Stimulated activated CD4-positive, alpha-beta T cell treated with anti-CD3 and anti-CD28 coated beads, Interleukin-12 subunit alpha, Interleukin-12 subunit beta, amount 100 ng/mL, for 4 hours (primary cell): ENCODE measurements around the gene NUP107.

Experiments
- DNase-seq: peaks from one replicate; pipeline ENCODE4 v3.0.0-alpha.2; 2020

Gene NUP107

DNA sequence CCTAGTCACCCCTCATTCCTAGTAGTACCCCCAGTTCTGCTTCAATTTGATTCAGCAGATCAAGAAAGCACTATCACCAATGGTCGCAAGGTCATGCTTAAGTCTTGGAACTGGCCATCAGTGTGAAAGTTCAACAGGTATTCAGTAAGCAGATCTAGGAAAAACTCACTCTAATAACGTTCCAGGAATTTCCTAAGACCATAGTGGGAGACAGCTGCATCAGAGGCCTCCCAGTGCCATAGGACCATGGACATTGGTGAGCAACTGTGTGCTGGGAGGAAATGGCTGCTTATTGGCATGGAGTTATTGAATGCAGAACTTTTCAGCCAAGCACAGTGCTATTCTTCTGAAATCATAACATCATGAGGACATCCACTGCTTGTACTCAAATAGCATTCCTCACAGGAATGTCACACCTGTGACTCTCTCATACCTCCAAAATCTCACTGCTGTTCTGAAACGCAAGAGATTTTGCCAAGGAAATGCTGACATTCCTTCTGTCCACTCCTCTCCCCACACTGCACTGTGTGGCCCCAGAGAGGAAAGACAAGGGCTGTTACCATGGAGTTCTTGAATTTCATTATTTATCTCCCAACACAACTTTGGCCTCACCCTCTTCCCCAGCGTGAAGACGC, 90.3 kb downstream of the NUP107 start:
- no peak for DNase-seq

DNA sequence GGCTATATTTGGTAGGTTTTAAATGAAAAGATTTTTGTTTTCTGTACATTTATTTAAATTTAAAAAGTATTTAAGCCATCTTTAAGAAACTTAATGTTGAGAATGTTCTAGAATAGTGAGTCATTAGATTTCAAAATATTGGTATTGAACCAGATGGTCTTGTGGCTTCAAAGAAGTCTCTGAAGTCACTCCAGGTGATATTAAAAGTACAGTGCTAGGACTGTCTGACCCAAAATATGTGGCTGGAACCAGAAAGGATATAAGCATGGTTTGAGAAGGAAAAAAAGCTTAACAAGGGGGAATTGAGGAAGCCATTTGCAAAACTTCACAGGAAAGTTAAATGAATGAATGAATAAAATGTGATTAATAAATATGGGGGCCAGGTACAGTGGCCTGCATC, 92.5 kb downstream of the NUP107 start:
- no peak for DNase-seq

DNA sequence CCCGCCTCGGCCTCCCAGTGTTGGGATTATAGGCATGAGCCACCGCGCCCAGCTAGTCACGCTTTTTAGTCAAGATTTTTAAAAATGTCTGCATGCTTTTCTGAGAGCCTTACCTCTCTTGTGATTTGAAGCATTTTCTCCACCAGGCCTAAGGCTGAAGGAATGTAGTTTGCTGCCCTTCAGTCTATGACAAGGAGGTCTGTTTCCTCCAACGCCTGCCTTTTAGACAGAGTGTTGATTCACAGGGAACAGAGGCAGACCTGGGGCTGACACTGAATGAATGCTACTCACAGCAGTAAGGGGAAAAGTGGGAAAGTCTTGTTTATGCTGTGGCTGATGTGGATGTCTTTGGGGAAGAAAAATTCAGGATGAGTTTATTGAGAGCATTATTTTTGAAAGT, 94.0 kb downstream of the NUP107 start:
- DNase-seq, result no peak

DNA sequence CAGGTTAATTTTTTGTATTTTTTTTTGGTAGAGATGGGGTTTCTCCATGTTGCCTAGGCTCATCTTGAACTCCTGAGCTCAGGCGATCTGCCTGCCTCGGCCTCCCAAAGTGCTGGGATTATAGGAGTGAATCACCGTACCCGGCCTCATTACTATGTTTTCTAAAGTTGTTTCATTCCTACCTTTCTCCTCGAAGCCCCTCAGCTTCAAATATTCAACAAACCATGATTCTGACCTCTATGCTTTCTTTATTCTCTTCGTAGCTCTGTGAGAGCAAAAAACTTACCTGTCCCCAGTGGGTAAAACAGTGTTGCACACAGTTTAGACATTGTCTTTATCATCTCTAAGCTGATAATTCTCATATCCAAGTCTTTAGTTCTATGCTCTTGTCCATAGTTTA, 95.0 kb downstream of the NUP107 start:
- DNase-seq, result no peak

DNA sequence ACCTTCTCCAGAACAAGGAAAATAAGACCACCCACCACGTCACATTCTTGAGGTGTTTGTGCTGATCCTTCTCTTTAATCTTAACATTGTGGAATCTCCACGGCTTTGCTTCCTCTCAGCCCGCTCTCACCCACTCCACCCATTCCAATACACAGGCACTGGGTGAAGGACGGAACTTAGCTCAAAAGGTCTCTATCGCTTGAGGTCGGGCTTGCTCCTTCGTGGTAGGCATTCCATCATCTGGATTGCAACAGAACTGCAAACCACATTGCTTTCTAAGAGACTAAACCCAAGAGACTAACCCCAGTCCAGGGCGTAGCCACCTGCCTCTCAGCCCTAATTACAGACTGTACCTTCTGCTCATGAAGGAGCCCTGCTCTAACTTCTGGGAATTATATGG, 97.2 kb downstream of the NUP107 start:
- DNase-seq, result no peak

DNA sequence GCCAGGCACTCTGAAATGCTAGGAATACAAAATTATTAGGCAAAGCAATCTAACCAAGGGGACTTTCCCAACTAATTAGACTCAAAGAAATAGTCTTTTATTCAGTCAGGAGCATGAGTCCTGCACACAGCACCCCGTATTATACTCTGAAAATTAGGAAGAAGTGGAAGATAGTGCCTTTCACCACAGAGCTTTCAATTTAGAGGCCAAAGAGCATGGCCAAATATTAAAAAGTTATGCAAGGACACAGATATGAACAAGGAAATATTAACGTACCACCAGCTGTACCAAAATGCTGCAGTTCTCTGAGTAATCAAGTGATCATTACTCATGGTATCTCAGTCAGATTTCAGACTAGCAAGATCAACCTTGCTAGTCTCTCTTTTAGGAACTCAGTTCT, 98.6 kb downstream of the NUP107 start:
- no peak for DNase-seq

DNA sequence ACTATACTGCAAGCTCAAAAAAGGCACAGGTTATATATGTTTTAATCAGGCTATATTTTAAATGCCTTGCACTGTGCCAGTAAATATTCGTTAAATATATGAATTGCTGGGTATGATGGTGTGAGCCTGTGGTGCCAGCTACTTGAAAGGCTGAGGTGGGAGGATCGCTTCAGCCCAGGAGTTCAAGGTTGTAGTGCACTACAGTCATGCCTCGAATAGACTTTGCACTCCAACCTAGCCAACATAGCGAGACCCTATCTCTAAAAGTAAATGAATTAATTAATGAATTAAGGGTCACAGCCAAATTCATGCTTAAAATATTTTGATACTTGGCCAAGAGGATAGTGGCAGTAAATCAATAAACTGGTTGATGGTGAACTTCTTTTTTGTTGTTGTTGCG, 99.0 kb downstream of the NUP107 start:
- DNase-seq, result no peak

DNA sequence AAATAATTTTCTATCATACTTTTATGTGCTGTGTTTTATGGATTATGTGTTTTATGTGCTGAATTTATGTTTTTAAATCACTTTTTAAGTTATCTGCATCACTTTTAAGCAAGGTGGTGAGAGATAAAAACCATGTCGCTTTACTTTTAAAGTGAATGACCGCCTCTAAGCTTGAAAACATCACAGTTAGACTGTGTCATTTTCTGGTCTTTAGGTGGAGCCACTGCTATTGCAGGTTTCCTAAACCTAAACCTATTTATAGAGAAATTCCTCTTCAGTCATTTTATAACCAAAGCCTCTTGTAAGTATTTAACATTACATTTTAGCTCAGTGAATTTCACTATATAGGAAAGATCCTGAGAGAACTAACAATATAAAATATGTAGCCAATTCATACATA, 100.2 kb downstream of the NUP107 start:
- DNase-seq, result no peak

DNA sequence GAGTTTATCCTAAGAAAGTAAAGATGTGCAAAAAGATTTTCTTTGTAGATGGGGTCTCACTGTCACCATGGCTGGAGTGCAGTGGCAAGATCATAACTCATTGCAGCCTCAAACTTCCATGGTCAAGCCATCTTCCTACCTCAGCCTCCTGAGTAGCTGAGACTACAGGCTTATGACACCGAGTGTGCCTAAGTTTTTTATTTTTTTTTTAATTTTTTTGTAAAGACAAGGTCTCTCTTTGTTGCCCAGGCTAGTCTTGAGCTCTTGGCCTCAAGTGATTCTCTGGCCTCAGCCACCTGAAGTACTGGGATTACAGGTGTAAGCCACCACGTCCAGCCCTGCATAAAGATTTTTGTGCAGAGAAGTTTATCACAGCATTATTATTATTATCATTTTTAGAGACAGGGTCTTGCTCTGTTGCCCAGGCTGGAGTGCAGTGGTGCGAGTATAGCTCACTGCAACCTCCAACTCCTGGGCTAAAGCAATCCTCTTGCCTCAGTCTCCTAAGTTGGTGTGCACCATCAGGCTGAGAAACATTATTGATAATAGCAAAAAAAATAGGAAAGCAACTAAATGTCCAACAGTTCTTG, 101.9 kb downstream of the NUP107 start:
- DNase-seq, result no peak

DNA sequence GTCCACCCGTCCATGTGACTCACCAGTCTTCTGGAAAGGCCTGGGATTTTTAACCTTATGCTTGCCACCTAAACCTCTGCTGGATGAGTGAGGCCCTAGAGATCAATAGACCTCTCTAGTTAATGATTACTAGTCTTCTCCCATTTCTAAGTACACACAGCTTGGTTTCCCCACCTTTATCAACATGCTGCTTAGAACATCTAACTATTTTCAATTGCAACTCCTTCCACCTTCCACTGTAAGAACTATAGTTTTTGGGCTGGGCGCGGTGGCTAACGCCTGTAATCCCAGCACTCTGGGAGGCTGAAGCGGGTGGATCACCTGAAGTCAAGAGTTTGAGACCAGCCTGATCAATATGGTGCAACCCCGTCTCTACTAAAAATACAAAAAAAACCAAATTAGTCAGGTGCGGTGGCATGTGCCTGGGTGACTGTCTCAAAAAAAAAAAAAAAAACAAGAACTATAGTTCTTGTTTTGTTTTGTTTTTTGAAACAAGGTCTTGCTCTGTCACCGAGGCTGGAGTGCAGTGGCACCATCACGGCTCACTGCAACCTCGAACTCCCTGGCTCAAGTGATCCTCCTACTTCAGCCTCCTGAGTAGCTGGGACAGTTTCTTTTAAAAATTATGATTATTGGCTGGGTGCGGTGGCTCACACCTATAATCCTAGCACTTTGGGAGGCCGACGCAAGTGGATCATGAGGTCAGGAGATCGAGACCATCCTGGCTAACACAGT, 102.5 kb downstream of the NUP107 start:
- no peak for DNase-seq

DNA sequence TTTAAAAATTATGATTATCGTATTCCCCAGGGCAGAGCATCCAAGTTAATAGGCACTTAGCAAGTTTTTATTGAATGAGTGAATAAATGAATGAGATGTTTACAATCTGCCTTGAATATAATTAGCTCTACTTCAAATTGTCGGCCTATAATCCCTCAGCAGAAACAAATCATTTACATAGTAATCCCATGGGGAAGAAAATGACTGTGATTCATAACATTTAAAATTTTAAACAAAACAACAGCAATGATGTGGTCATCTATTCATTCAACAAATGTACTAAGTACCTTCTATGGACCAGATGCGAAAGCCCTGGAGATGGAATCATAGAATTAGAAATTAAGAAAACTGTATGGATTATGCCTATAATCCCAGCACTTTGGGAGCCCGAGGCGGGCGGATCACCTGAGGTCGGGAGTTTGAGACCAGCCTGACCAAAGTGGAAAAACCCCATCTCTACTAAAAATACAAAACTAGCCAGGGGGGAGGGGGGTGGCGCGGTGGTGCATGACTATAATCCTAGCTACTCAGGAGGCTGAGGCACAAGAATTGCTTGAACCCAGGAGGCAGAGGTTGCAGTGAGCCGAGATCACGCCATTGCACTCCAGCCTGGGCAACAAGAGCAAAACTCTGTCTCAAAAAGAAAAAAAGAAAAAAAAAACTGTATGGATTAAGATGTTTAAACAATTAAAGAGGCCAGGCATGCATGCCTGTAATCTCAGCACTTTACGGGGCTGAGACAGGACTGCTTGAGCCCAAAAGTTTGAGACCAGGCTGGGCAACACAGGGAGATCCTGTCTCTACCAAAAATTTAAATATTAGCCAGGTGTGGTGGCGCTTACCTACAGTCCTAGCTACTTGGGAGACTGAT, 103.5 kb downstream of the NUP107 start:
- DNase-seq, result no peak

DNA sequence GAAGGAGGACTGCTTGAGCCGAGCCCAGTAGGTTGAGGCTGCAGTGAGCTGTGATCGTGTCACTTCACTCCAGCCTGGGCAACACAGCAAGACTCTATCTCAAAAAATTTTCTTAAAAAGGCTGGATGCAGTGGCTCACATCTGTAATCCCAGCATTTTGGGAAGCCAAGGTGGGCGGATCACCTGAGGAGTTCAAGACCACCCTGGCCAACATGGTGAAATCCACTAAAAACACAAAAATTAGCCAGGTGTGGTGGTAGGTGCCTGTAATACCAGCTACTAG, 104.1 kb downstream of the NUP107 start:
- no peak for DNase-seq

DNA sequence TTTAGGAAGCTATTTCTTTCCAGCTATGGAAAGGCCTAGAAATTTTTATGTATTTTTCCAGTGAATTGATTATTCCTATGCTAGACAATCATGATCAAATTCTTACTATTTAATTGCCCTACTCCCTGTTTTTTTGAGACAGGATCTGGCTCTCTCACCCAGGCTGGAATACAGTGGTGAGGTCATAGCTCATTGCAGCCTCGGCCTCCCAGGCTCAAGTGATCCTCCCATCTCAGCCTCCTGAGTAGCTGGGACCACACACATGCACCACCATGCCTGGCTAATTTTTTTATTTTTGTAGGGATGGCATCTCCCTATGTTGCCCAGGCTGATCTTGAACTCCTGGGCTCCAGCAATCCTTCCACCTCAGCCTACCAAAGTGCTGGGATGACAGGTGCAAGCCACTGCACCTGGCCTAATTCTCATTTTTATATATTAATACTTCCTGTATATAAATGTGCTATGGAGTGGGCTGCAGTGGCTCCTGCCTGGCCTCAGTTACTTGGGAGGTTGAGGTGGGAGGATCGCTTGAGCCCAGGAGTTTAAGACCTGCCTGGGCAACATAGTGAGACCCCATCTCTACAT, 105.2 kb downstream of the NUP107 start:
- no peak for DNase-seq

DNA sequence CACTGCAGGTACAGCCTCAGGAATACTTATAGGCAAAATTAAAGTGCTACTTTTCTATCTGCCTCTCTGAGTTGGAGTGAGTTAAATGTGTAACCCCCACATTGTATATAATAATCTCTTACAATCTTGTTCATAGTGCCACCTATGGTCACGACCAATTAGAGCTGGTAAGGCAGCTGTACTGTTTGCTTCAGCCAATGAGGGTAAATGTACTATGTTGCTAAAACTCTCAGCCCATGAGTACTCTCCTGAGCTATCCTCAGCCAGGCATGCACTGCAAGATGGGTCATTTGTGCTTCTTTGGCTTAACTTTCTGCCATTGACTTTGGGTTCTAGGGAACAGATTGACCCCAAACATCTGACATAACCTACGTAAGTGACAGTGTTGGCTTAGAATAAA, 106.2 kb downstream of the NUP107 start:
- no peak for DNase-seq

DNA sequence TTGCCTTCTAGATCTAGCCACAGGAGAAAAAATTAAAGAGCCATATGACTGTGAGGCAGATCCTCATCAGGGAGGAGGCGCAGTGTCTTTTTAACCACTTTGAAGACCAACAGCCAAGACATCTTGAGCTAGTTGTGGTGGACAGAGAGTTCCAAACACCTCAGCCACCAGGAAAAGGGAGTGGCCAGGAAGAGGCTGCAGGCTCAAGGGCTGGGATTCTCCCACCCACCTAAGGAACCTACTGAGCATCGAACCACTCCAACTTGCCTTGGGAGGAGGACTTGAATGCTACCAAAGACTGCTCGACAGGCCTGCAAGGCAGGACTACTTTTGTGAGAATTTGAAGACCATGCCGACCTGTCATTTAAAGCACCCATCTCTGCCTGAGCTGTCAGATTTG, 106.7 kb downstream of the NUP107 start:
- DNase-seq, result no peak

DNA sequence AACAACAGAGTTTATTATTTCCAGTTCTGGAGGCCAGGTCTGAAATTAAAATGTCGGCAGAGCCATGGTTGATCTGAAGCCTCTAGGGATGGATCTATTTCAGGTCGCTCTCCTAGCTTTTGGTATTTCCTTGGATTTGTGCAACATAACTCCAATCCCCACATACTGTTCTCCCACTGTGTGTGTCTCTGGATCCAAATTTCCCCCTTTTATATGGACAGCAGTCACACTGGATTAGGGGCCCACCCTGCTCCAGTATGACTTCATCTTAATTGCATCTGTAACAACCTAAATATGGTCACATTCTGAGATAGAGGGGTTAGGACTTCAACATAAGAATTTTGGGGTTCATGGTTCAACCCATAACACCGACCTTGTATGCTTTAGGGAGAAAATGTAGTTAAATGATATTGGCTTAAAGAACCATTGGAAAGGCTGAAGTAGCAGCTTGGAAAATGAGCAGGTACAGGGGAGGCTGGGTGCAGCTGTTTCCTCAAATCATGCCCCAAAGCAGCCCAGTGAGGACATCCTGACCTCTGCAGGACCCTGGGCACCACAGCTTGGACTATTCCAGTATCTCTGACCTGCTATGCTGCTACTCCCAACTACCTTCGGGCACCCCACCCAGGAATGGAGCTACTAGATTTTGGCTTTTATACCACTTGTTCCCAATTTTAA, 107.3 kb downstream of the NUP107 start:
- no peak for DNase-seq

DNA sequence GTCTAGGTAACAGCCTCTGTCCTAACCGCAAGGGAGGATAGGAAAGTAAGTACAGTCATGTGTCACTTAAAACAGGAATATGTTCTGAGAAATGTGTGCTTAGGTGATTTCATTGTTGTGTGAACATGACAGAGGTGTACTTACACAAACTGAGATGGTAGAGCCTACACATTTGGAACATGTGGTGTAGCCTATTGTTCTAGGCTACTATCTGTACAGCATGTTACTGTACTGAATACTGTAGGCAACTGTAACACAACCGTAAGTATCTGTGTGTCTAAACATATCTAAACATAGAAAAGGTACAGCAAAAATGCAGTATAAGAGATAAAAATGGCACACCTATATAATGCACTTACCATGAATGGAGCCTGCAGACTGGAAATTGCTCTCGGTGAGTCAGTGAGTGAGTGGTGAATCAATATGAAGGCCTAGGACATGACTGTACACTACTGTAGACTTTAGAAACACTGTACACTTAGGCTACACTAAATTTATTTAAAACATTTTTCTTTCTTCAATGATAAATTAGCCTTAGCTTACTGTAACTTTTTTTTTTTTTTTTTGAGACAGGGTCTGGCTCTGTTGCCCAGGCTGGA, 108.0 kb downstream of the NUP107 start:
- no peak for DNase-seq
